ENCODE data around the gene CDK5. TPM values are rescaled to one million over a fixed set of nuclear protein-coding genes. Genes with fewer than 3 reads are reported as not detected.

Gene CDK5
- polyA plus RNA-seq, 1 donor from 2014 or later: 88.3 TPM

DNA sequence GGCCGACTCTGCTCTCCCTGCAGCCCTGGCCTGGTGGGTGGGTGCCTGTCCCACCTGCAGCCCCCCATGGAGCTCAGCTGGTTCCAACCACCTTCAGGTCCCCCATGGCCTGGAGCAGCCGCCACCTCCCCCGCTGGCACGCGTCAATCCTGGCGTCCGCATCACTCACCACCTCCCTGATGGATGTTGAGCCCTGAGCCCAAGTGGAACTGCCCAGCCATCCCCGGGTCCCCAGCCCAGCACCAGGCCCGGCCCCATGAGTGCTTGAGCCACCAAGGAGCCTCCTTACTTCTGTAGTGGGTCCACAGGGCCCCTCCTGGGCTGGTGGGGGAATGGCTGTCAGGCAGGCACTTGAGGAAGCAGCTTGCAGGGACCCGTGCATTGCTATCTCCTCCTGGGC, 43.2 kb upstream of the CDK5 start:
- TF ChIP-seq RAD21 (conservative IDR thresholded peaks at IDR 0.05) (no peak), EZH2 (IDR thresholded peaks at IDR 0.05; ENCODE audit: borderline replicate concordance, insufficient read depth, low read length, poor library complexity, severe bottlenecking) (no peak), SMC3 (conservative IDR thresholded peaks at IDR 0.05; ENCODE audit: poor library complexity) (no peak), REST (IDR thresholded peaks at IDR 0.05; ENCODE audit: borderline replicate concordance) (no peak), TAF1 (IDR thresholded peaks at IDR 0.05; ENCODE audit: low read depth) (no peak), CTCF (IDR thresholded peaks at IDR 0.05; ENCODE audit: poor library complexity, severe bottlenecking) (no peak), MXI1 (conservative IDR thresholded peaks at IDR 0.05; ENCODE audit: poor library complexity, severe bottlenecking) (no peak), POLR2AphosphoS5 (IDR thresholded peaks at IDR 0.05) (no peak), EP300 (conservative IDR thresholded peaks at IDR 0.05; ENCODE audit: poor library complexity, severe bottlenecking) (no peak)
- peaks cover 19% of the 10 kb centered on the region for H3K79me2 ChIP-seq (replicated peaks; ENCODE audit: insufficient read depth, low read length)
- H3F3A ChIP-seq (ENCODE audit: insufficient read depth, low read length, poor library complexity, severe bottlenecking): no peaks in the 10 kb centered on the region
- no peak overlapping the region for H3K9ac ChIP-seq (ENCODE audit: low read length)
- no peak overlapping the region for H2AFZ ChIP-seq (ENCODE audit: low read depth, low read length)
- H3K9me3 ChIP-seq (ENCODE audit: low read length): no peaks in the 10 kb centered on the region
- H3K9me2 ChIP-seq (ENCODE audit: insufficient read depth, low read length): no peaks in the 10 kb centered on the region
- H3K36me3 ChIP-seq (ENCODE audit: insufficient read depth, low read length): no peaks in the 10 kb centered on the region
- no peak overlapping the region for H3K4me3 ChIP-seq (ENCODE audit: low read length)
- no peaks in the 10 kb centered on the region for H3K27me3 ChIP-seq (ENCODE audit: insufficient read depth, low read depth, low read length)
- H3K27ac ChIP-seq (ENCODE audit: low read length): no peak overlapping the region
- peaks cover 4% of the 10 kb centered on the region for H4K20me1 ChIP-seq (ENCODE audit: insufficient read depth)
- H3K4me2 ChIP-seq (ENCODE audit: low read length): no peak overlapping the region

DNA sequence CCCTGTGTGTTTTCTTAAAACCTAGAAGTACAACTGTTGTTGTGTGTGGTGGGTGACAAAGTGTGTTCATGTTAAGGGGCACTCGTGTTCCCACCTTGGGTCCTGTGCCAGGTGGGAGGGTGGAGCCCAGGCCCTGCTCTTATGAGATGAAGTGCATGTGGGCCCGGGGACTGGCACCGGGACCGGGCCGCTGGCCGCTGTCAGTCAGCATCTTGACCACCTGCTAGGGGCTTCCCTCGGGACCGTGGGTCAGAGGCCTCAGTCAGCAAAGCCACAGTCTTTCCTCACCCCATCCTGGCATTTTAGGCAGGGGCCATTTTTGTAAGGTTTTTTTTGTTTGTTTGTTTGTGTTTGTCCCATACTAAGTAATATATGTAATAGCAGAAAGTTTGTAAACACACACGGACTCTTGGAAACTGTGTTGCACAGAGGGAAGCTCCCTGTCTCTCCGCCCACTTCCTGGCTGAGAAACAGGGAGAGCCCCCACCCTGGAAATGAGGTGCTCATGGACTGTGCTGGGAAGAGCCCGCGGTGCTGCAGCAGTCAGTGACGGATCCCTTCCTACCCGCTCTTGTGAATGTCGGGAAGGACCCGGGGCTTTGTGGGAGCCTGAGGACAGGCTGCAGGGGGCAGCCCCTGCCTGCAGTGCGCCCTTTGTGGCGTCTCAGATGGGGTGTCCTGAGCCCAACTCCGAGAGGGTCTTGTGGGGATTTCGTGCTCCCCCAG, 42.0 kb upstream of the CDK5 start:
- H3K4me3 ChIP-seq (ENCODE audit: low read length): no peak overlapping the region
- no peaks in the 10 kb centered on the region for H3K9me3 ChIP-seq (ENCODE audit: low read length)
- no peak overlapping the region for H3K27ac ChIP-seq (ENCODE audit: low read length)
- no peak overlapping the region for H3K9ac ChIP-seq (ENCODE audit: low read length)
- peaks cover 9% of the 10 kb centered on the region for H4K20me1 ChIP-seq (ENCODE audit: insufficient read depth)
- H3K9me2 ChIP-seq (ENCODE audit: insufficient read depth, low read length): no peaks in the 10 kb centered on the region
- no peaks in the 10 kb centered on the region for H3K36me3 ChIP-seq (ENCODE audit: insufficient read depth, low read length)
- no peak for TF ChIP-seq POLR2AphosphoS5 (IDR thresholded peaks at IDR 0.05)
- no peak for TF ChIP-seq CTCF (IDR thresholded peaks at IDR 0.05; ENCODE audit: poor library complexity, severe bottlenecking)
- no peak for TF ChIP-seq EP300 (conservative IDR thresholded peaks at IDR 0.05; ENCODE audit: poor library complexity, severe bottlenecking)
- TF ChIP-seq REST (IDR thresholded peaks at IDR 0.05; ENCODE audit: borderline replicate concordance): no peak
- H3K79me2 ChIP-seq (replicated peaks; ENCODE audit: insufficient read depth, low read length): peaks cover 31% of the 10 kb centered on the region
- no peaks in the 10 kb centered on the region for H3F3A ChIP-seq (ENCODE audit: insufficient read depth, low read length, poor library complexity, severe bottlenecking)
- no peak overlapping the region for H2AFZ ChIP-seq (ENCODE audit: low read depth, low read length)
- H3K4me2 ChIP-seq (ENCODE audit: low read length): no peak overlapping the region
- no peaks in the 10 kb centered on the region for H3K27me3 ChIP-seq (ENCODE audit: insufficient read depth, low read depth, low read length)
